Measurements from ENCODE around the gene GDAP2. TPM values are rescaled to one million over a fixed set of nuclear protein-coding genes. Genes with fewer than 3 reads are reported as not detected.
A peak's percentile ranks its signal among the peaks of the same experiment; 100 is the strongest.

GDAP2 gene
- total and polyA plus RNA-seq, 11 donors: 1.4 to 25.6 (median 19.0) TPM

DNA sequence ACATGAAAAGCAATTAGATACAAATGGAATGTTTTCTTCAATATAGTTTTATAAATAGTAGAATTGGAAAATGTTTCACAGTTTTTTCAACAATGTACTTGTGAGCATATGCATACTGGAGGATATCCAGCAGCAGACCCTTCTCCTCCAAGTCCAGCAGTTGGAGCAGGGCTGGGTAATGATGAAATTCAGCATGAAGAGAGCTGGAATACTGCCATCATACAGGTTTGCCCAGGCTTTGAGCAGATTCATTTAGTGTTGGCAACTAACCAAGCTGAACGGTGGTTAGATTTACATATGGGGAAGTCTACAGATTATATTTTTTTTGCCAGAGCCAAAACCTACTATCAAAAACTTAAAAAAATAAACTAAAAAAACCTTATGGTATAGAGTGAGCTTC is 38.5 kb upstream of the GDAP2 start:
- Histone ChIP-seq H3K27me3 (no peaks in the 10 kb centered on the region), H3K27ac (no peak overlapping the region), H3K4me3 (no peak overlapping the region), H3K9me3 (no peaks in the 10 kb centered on the region), H3K4me1 (no peaks in the 10 kb centered on the region), H3K36me3 (peaks cover 0 to 3% (median 1%) of the 10 kb centered on the region in 9 donors)
- ATAC-seq: no peak
- intact Hi-C loops (cut with DNase I): loop anchor here in 1 of 10 donors (10.0 kb wide), 1 partner anchor 1397 kb away; the partner anchor contains the start of gene HAO2
- DNase-seq: no peak
- WGBS, 4 donors: 0 to 14% (median 13%) methylated on average over 1 of the region's 1 CpG
- TF ChIP-seq, protein P1, sequence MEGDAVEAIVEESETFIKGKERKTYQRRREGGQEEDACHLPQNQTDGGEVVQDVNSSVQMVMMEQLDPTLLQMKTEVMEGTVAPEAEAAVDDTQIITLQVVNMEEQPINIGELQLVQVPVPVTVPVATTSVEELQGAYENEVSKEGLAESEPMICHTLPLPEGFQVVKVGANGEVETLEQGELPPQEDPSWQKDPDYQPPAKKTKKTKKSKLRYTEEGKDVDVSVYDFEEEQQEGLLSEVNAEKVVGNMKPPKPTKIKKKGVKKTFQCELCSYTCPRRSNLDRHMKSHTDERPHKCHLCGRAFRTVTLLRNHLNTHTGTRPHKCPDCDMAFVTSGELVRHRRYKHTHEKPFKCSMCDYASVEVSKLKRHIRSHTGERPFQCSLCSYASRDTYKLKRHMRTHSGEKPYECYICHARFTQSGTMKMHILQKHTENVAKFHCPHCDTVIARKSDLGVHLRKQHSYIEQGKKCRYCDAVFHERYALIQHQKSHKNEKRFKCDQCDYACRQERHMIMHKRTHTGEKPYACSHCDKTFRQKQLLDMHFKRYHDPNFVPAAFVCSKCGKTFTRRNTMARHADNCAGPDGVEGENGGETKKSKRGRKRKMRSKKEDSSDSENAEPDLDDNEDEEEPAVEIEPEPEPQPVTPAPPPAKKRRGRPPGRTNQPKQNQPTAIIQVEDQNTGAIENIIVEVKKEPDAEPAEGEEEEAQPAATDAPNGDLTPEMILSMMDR (IDR thresholded peaks at IDR 0.05): no peak
- TF ChIP-seq POLR2A (IDR thresholded peaks at IDR 0.05): no peak

DNA sequence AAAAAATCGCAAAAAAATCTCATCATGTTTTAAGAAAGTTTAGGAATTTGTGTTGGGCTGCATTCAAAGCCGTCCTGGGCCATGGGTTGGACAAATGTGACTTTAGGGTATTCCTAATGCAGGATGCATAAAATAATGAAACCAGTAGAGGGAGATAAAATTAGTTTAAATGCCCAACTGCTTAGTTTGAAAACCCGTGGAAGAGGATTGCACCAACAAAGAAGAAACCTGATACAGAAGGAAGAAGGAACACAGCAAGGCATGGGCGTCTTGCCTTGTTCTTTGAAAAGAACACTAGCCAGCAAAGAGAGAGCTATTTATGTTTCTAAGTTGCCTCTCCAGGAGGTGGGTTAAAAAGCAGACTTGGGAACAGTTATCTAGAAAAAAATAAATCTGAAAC is 38.1 kb upstream of the GDAP2 start:
- no peak overlapping the region for H3K27ac ChIP-seq
- WGBS, 4 donors: 55 to 64% (median 58%) methylated on average over 4 of the region's 4 CpGs
- ATAC-seq (no peak), DNase-seq (no peak)
- H3K4me3 ChIP-seq: no peak overlapping the region
- no peaks in the 10 kb centered on the region for H3K27me3 ChIP-seq
- peaks cover 0 to 7% (median 4%) of the 10 kb centered on the region in 9 donors for H3K36me3 ChIP-seq
- H3K9me3 ChIP-seq: no peaks in the 10 kb centered on the region
- no peaks in the 10 kb centered on the region for H3K4me1 ChIP-seq
- TF ChIP-seq, protein P1 (IDR thresholded peaks at IDR 0.05): peak in 2 of 12 donors; percentile 7 to 14
- no peak for TF ChIP-seq POLR2A (IDR thresholded peaks at IDR 0.05)
- intact Hi-C loops (cut with DNase I): loop anchor here in 1 of 10 donors (10.0 kb wide), 1 partner anchor 1397 kb away; the partner anchor contains the start of gene HAO2

DNA sequence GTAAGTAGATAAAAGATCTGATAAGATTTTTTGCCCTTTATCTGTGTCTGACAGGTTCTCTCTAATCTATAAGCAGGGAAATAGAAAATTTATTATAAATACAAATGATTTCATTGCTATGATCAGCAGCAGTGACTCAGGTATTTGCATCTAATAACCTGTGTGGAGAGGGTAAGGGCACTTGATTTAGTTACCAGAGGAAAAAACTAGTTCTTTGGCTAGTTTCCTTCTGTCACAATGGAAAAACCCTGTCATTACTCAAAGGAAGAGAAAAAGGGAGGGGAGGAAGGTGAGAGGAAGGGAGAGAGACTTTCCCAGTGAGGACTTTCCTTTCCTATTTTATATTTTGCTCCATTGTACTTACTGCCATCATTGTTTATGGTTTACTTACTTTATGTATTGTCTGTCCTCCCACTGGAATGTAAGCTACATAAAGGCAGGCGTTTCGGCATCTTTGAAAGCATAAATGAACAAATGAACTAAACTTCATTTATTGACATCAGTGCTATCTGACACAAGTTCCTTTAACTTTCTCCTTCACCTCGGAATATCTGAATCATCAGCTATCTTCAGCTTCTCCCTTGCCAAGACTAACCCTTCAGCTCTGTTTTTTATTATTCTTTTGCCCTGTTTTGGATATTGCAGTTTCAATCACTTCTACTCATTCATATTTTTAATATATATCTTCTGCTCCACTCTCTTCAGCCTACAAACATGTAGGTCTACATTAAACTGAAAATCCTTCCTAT is 35.0 kb upstream of the GDAP2 start:
- no peaks in the 10 kb centered on the region for H3K9me3 ChIP-seq

DNA sequence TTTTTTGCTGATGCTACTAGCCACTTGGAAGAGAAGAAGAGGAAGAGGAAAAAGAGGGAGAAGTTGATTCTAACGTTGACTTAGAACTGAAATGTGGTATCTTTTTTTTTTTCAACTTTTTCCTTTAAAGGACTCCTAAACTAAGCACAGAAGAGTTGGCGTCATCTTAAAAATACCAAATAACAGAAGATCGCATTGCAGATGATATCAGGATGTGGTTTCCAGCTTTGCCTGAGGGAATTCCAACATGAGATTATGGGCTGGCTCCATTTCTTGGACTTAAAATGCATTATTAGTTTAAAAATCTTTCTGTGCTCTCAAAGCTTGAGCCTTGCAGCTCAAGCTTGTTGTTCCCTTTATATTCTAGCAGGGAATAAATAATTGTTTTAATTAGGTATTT is 29.9 kb upstream of the GDAP2 start:
- Histone ChIP-seq H3K36me3 (peaks cover 0 to 87% (median 72%) of the 10 kb centered on the region in 9 donors), H3K4me3 (no peak overlapping the region), H3K4me1 (no peaks in the 10 kb centered on the region), H3K27me3 (no peaks in the 10 kb centered on the region), H3K9me3 (no peaks in the 10 kb centered on the region), H3K27ac (no peak overlapping the region)
- 70 to 82% (median 77%) methylated on average over 3 of the region's 3 CpGs for WGBS, 4 donors
- TF ChIP-seq, protein P1 (IDR thresholded peaks at IDR 0.05): no peak
- no peak for TF ChIP-seq POLR2A (IDR thresholded peaks at IDR 0.05)
- ATAC-seq: no peak
- intact Hi-C loops (cut with DNase I): no loop called here
- no peak for DNase-seq

More for the DNA sequence above, 35.0 kb upstream of the GDAP2 start:
- TF ChIP-seq, protein P1 (IDR thresholded peaks at IDR 0.05): no peak
- WGBS, 4 donors: 79 to 88% (median 83%) methylated on average over 3 of the region's 3 CpGs
- H3K27ac ChIP-seq: no peak overlapping the region
- H3K27me3 ChIP-seq: no peaks in the 10 kb centered on the region
- no peak overlapping the region for H3K4me3 ChIP-seq
- ATAC-seq: no peak
- intact Hi-C loops (cut with DNase I): loop anchor here in 1 of 10 donors (10.0 kb wide), 1 partner anchor 1400 kb away; the partner anchor contains the start of gene HAO2
- no peak for DNase-seq
- no peaks in the 10 kb centered on the region for H3K4me1 ChIP-seq
- peaks cover 0 to 36% (median 22%) of the 10 kb centered on the region in 9 donors for H3K36me3 ChIP-seq
